ENCODE results near the gene RAB17. TPM values are rescaled to one million over a fixed set of nuclear protein-coding genes. Genes with fewer than 3 reads are reported as not detected.

Gene RAB17
- total RNA-seq (1 to 10 TPM; 1.9 to 6.9 (median 4.6) TPM), polyA plus RNA-seq (1 to 10 TPM; 4.8 to 7.6 TPM)
- long read RNA-seq, donor 1 = 0 reads
- long read RNA-seq, donor 2, partial matches to known transcripts = 0 of 4 reads
- long read RNA-seq, donor 2, other reads (novel, unspliced or antisense) = 3 of 4 reads
- long read RNA-seq, donor 3 = 0 reads

DNA sequence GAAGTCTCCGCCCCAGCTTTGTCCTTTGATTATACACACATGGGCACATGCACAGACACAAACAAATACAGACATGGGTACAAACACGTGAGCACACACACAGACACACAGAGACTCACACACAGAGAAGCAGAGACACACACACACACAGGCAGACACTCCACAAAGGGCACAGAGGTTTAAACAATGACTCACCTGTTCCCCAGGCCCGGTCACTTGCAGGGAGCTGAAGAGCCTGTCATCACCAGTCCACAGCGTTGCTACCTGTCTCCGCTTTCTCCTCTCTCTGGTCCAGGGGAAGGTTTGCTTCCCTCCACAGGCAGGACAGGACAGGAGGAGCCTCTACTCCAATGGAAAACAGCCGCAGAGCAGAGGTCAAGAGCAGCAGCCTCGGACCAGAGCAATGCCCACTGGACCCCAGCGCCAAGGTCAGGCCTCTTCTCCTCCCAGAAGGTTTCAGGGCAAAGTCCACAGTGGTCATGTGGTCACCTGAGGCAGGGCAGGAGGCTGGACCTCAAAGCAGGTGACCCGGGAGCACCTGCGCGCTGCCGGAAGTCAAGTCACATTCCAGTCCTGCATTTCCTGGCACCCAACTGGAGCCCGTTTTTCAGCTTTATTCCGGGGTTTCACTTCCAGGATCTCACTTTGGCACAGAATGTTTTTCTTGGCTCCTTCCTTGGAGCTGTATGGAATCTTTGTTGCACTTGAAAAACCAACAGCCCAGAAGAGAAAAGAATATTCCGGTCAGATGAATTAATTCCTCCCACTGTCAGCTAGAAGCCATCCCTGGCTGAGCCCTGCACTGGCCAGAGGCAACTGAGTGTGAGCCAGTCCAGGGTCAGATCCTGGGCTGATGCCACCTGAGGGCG, at the start of gene RAB17:
TSS of gene RAB17 (minus strand) at position 463 of the 869 bp plus-strand sequence. CDS start 4,580 bp downstream, outside the sequence.
- H3K36me3 ChIP-seq = no peaks in the 10 kb centered on the region
- no peak for DNase-seq
- H3K4me3 ChIP-seq = peak within 1 kb of the TSS in 1 of 10 donors; percentile 4
- no peaks in the 10 kb centered on the region for H3K27me3 ChIP-seq
- peak within 1 kb of the TSS in 4 of 10 donors; percentile 9 to 43 (median 40) for H3K27ac ChIP-seq
- WGBS, 2 donors = 61 to 62% methylated on average over 16 of the region's 16 CpGs
- intact Hi-C loops (cut with DNase I) = loop anchor here in 2 of 10 donors (5.0 to 10.0 kb wide), 2 partner anchors 74 to 82 kb away; no protein-coding TSS in a partner anchor
- TF ChIP-seq, protein P1, sequence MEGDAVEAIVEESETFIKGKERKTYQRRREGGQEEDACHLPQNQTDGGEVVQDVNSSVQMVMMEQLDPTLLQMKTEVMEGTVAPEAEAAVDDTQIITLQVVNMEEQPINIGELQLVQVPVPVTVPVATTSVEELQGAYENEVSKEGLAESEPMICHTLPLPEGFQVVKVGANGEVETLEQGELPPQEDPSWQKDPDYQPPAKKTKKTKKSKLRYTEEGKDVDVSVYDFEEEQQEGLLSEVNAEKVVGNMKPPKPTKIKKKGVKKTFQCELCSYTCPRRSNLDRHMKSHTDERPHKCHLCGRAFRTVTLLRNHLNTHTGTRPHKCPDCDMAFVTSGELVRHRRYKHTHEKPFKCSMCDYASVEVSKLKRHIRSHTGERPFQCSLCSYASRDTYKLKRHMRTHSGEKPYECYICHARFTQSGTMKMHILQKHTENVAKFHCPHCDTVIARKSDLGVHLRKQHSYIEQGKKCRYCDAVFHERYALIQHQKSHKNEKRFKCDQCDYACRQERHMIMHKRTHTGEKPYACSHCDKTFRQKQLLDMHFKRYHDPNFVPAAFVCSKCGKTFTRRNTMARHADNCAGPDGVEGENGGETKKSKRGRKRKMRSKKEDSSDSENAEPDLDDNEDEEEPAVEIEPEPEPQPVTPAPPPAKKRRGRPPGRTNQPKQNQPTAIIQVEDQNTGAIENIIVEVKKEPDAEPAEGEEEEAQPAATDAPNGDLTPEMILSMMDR (IDR thresholded peaks at IDR 0.05) = no peak
- ATAC-seq = peak in 6 of 8 donors; percentile 38 to 74 (median 58)
- H3K9me3 ChIP-seq = no peaks in the 10 kb centered on the region
- H3K4me1 ChIP-seq = peaks cover 10 to 47% (median 26%) of the 10 kb centered on the region in 9 donors

GRCh38 chr2:237639836-237640220, 49.3 kb upstream of the RAB17 start:
- no peak for DNase-seq

GRCh38 chr2:237639052-237639835, 48.7 kb upstream of the RAB17 start:
- H3K36me3 ChIP-seq = peaks cover 0 to 4% (median 0%) of the 10 kb centered on the region in 9 donors
- H3K4me3 ChIP-seq = no peak overlapping the region
- peaks cover 0 to 13% (median 3%) of the 10 kb centered on the region in 11 donors for H3K9me3 ChIP-seq
- H3K4me1 ChIP-seq = peaks cover 3 to 50% (median 31%) of the 10 kb centered on the region in 9 donors
- DNase-seq (no peak), ATAC-seq (peak in 7 of 8 donors; percentile 45 to 84 (median 81))
- TF ChIP-seq, protein P1 (IDR thresholded peaks at IDR 0.05) = no peak
- intact Hi-C loops (cut with DNase I) = no loop called here
- 50 to 64% methylated on average over 11 of the region's 11 CpGs for WGBS, 2 donors
- H3K27ac ChIP-seq = peak overlapping the region in 9 of 10 donors; percentile 17 to 80 (median 56)
- no peaks in the 10 kb centered on the region for H3K27me3 ChIP-seq

More at GRCh38 chr2:237639836-237640220, 49.3 kb upstream of the RAB17 start:
- H3K4me3 ChIP-seq = no peak overlapping the region
- 59 to 72% methylated on average over 6 of the region's 6 CpGs for WGBS, 2 donors
- intact Hi-C loops (cut with DNase I) = no loop called here
- TF ChIP-seq, protein P1 (IDR thresholded peaks at IDR 0.05) = no peak
- ATAC-seq = peak in 3 of 8 donors; percentile 6 to 18 (median 7)
- peaks cover 3 to 53% (median 34%) of the 10 kb centered on the region in 9 donors for H3K4me1 ChIP-seq
- H3K36me3 ChIP-seq = peaks cover 0 to 4% (median 1%) of the 10 kb centered on the region in 9 donors
- peak overlapping the region in 9 of 10 donors; percentile 17 to 80 (median 56) for H3K27ac ChIP-seq
- peaks cover 0 to 7% (median 1%) of the 10 kb centered on the region in 11 donors for H3K9me3 ChIP-seq
- no peaks in the 10 kb centered on the region for H3K27me3 ChIP-seq

Measured in heart right ventricle (tissue), 16 donors.